BLaER1 (cell line): ENCODE results near the gene LAMA2.

Experiments used
- H3K27ac ChIP-seq: shearing (Covaris generic); formaldehyde crosslinking; 2 replicates; pipeline ENCODE4 v1.8.1; 2022
- H3K27me3 ChIP-seq: shearing (Covaris generic); formaldehyde crosslinking; 2 replicates; pipeline ENCODE4 v1.8.1; 2022
- H3K36me3 ChIP-seq: shearing (Covaris generic); formaldehyde crosslinking; 2 replicates; pipeline ENCODE4 v1.8.1; 2022
- H3K4me1 ChIP-seq: shearing (Covaris generic); formaldehyde crosslinking; 2 replicates; pipeline ENCODE4 v1.8.1; 2022
- H3K4me2 ChIP-seq: shearing (Covaris generic); formaldehyde crosslinking; 2 replicates; pipeline ENCODE4 v1.8.1; 2022
- H3K4me3 ChIP-seq: shearing (Covaris generic); formaldehyde crosslinking; 2 replicates; pipeline ENCODE4 v1.8.1; 2022
- H3K9ac ChIP-seq: shearing (Covaris generic); formaldehyde crosslinking; 2 replicates; pipeline ENCODE4 v1.8.1; 2022
- H3K9me3 ChIP-seq: shearing (Covaris generic); formaldehyde crosslinking; 2 replicates; pipeline ENCODE4 v1.8.1; 2022
- H4K20me1 ChIP-seq: shearing (Covaris generic); formaldehyde crosslinking; 2 replicates; pipeline ENCODE4 v1.8.1; 2022
- Cebpa-rat ChIP-seq: shearing (Covaris generic); IDR thresholded peaks from 2 replicates; pipeline ENCODE4 v1.8.1; 2022

The LAMA2 gene

DNA sequence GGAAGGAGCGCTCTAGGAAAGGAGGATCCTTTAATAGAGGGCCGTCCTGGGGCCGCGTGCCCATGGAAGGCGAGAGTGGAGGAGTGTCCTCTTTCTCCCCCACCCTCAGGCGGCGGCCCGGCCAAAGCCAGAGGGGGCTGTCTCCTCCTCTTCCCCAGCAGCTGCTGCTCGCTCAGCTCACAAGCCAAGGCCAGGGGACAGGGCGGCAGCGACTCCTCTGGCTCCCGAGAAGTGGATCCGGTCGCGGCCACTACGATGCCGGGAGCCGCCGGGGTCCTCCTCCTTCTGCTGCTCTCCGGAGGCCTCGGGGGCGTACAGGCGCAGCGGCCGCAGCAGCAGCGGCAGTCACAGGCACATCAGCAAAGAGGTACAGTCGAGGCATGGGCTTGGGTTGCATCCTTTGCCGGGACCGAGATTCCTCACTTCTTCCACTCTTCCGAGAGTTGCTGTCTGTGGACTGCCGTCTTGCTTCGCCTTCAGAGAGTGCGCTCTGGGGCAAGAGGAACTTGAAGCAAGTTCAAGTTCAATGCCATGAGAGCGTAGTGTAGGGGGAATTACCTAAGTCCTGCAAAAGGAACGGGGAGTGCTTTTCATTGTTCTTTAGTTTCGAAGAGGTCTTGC lies at the start of gene LAMA2:
Gene LAMA2 (plus strand): TSS at position 148 of the 621 bp plus-strand sequence. CDS start 108 bp downstream, at position 256.
- H3K27ac ChIP-seq: no peak within 1 kb of the TSS
- H3K9ac ChIP-seq: no peak within 1 kb of the TSS
- H3K9me3 ChIP-seq: no peaks in the 10 kb centered on the region
- H3K27me3 ChIP-seq: no peaks in the 10 kb centered on the region
- no peak for TF ChIP-seq Cebpa-rat
- no peak within 1 kb of the TSS for H3K4me3 ChIP-seq
- no peaks in the 10 kb centered on the region for H3K36me3 ChIP-seq
- no peak within 1 kb of the TSS for H3K4me2 ChIP-seq
- H4K20me1 ChIP-seq: no peaks in the 10 kb centered on the region
- no peaks in the 10 kb centered on the region for H3K4me1 ChIP-seq

GRCh38 chr6:128836761-128837160 lies 46.2 kb upstream of the LAMA2 start:
- H3K4me3 ChIP-seq: no peak overlapping the region
- no peak overlapping the region for H3K9ac ChIP-seq

GRCh38 chr6:128841518-128841917 lies 41.4 kb upstream of the LAMA2 start:
- Histone ChIP-seq H3K4me1 (no peaks in the 10 kb centered on the region), H3K27ac (no peak overlapping the region), H4K20me1 (no peaks in the 10 kb centered on the region), H3K36me3 (no peaks in the 10 kb centered on the region), H3K4me3 (no peak overlapping the region), H3K27me3 (no peaks in the 10 kb centered on the region), H3K9ac (no peak overlapping the region), H3K4me2 (no peak overlapping the region), H3K9me3 (no peaks in the 10 kb centered on the region)
- no peak for TF ChIP-seq Cebpa-rat

More at GRCh38 chr6:128836761-128837160, 46.2 kb upstream of the LAMA2 start:
- Histone ChIP-seq H4K20me1 (no peaks in the 10 kb centered on the region), H3K36me3 (no peaks in the 10 kb centered on the region), H3K4me1 (no peaks in the 10 kb centered on the region), H3K27me3 (no peaks in the 10 kb centered on the region), H3K4me2 (no peak overlapping the region), H3K27ac (no peak overlapping the region), H3K9me3 (no peaks in the 10 kb centered on the region)
- no peak for TF ChIP-seq Cebpa-rat

DNA sequence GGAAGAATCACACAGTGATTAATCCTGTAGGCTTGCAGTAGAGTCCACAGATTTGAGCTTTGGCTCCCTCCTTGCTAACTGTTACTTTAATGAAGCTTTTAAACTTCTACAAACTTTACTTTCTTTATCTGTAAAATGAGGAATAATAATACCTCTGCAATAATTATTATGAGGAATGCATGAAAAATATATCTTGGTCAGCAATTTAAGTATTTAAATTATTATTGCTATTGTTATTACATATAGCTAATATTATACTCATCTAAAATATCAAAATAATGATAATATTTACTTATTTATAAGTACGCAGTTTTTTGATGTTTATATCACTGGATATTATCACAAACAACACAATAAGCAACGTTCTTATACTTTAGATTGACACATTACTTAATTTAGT lies 38.3 kb upstream of the LAMA2 start:
- H3K36me3 ChIP-seq: no peaks in the 10 kb centered on the region
- no peaks in the 10 kb centered on the region for H3K4me1 ChIP-seq
- no peak for TF ChIP-seq Cebpa-rat
- no peak overlapping the region for H3K9ac ChIP-seq
- no peak overlapping the region for H3K27ac ChIP-seq
- no peaks in the 10 kb centered on the region for H3K27me3 ChIP-seq
- H3K9me3 ChIP-seq: no peaks in the 10 kb centered on the region
- no peak overlapping the region for H3K4me2 ChIP-seq
- H3K4me3 ChIP-seq: no peak overlapping the region
- no peaks in the 10 kb centered on the region for H4K20me1 ChIP-seq

DNA sequence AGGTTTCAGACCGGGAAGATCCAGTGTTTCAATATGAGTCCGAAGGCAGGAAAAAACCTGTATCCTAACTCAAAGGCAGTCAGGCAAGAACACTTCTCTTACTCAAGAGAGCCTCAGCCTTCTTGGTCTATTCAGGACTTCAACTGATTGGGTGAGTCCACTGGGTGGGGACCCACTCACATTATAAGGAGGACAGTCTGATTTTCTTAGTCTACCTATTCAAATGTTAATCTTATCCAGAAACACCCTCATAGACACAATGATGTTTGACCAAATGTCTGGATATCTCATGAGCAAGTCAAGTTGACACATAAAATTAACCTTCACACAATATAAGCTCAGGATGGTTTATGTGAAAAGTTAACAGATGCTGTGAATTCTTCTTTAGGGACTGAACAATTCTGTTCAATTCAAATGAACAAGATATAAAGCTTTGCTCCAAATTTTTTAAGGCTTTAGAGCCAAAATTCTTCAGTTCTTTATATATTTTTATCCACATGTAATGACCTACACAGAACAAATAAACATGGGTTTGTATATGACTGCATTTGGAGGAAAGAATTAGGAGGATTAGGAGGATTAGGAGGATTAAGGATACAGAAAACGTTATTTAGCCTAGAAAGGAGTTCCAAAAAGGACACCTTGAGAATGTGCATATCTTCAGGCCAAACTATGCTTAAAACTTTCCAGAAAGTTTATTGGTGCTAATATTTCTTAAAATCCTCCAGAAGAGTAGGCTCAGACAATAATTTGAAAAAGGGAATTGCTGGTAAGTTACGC lies 35.3 kb upstream of the LAMA2 start:
- no peaks in the 10 kb centered on the region for H4K20me1 ChIP-seq
- H3K36me3 ChIP-seq: no peaks in the 10 kb centered on the region
- no peak for TF ChIP-seq Cebpa-rat
- no peak overlapping the region for H3K27ac ChIP-seq
- H3K4me1 ChIP-seq: no peaks in the 10 kb centered on the region
- H3K27me3 ChIP-seq: no peaks in the 10 kb centered on the region
- no peak overlapping the region for H3K4me3 ChIP-seq
- H3K4me2 ChIP-seq: no peak overlapping the region
- H3K9me3 ChIP-seq: no peaks in the 10 kb centered on the region
- H3K9ac ChIP-seq: no peak overlapping the region

- Histone ChIP-seq H3K27ac (no peak overlapping the region), H3K9me3 (no peaks in the 10 kb centered on the region), H4K20me1 (no peaks in the 10 kb centered on the region), H3K27me3 (no peaks in the 10 kb centered on the region), H3K4me1 (no peaks in the 10 kb centered on the region), H3K4me2 (no peak overlapping the region), H3K9ac (no peak overlapping the region), H3K4me3 (no peak overlapping the region), H3K36me3 (no peaks in the 10 kb centered on the region)
- TF ChIP-seq Cebpa-rat: no peak
Observed at GRCh38 chr6:128848212-128848935, 34.6 kb upstream of the LAMA2 start.

GRCh38 chr6:128855581-128856085 lies 27.3 kb upstream of the LAMA2 start:
- Histone ChIP-seq H3K4me3 (no peak overlapping the region), H3K27ac (no peak overlapping the region), H3K4me2 (no peak overlapping the region), H3K9ac (no peak overlapping the region), H3K9me3 (peaks cover under 1% of the 10 kb centered on the region; the same call in 1 of the 2 replicates), H3K4me1 (no peaks in the 10 kb centered on the region), H4K20me1 (no peaks in the 10 kb centered on the region), H3K36me3 (no peaks in the 10 kb centered on the region), H3K27me3 (no peaks in the 10 kb centered on the region)
- TF ChIP-seq Cebpa-rat: no peak

GRCh38 chr6:128857806-128858205 lies 25.1 kb upstream of the LAMA2 start:
- H4K20me1 ChIP-seq: no peaks in the 10 kb centered on the region
- H3K4me2 ChIP-seq: no peak overlapping the region
- no peak for TF ChIP-seq Cebpa-rat
- no peak overlapping the region for H3K9ac ChIP-seq
- peaks cover 5% of the 10 kb centered on the region; the same call in 1 of the 2 replicates for H3K9me3 ChIP-seq
- H3K27me3 ChIP-seq: no peaks in the 10 kb centered on the region
- H3K4me3 ChIP-seq: no peak overlapping the region
- no peaks in the 10 kb centered on the region for H3K36me3 ChIP-seq
- H3K27ac ChIP-seq: no peak overlapping the region
- H3K4me1 ChIP-seq: no peaks in the 10 kb centered on the region

DNA sequence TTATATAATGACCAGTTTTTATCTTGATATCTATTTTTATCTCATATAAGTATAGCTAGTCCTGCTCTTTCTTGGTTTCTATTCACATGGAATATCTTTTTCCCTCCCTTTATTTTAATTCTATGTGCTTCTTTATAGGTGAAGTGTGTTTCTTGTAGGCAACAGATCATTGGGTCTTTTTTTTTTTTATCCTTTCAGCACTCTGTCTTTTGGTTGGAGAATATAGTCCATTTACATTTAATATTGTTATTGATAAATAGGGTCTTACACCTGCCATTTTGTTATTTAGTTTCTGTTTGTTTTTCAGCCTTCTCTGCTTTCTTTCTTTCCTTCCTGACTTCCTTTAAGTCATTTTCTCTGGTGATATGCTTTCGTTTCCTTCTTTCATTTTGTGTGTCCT lies 22.2 kb upstream of the LAMA2 start:
- no peaks in the 10 kb centered on the region for H3K4me1 ChIP-seq
- H3K4me2 ChIP-seq: no peak overlapping the region
- no peaks in the 10 kb centered on the region for H3K36me3 ChIP-seq
- no peaks in the 10 kb centered on the region for H4K20me1 ChIP-seq
- no peak for TF ChIP-seq Cebpa-rat
- no peak overlapping the region for H3K27ac ChIP-seq
- H3K9me3 ChIP-seq: peaks cover 5% of the 10 kb centered on the region; the same call in 1 of the 2 replicates
- no peaks in the 10 kb centered on the region for H3K27me3 ChIP-seq
- H3K9ac ChIP-seq: no peak overlapping the region
- no peak overlapping the region for H3K4me3 ChIP-seq

DNA sequence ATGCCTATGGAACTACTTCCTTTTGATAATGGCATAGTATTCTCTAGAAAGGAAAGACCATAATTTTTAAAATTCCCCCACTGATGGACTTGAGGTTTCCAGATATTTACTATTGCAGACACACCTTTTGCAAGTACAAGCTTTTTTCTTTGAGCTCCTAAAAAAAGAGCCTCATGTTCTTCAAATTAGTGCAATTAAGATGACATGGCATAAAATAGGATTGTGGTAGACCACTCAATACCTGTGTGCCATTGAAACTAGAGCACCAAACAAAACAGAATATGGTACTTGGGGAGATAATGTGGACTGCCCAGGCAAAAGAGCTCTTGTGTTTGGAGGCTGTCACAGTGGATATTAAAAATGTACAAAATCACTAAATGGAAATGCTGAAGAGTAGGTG lies 19.0 kb upstream of the LAMA2 start:
- H3K9ac ChIP-seq: no peak overlapping the region
- TF ChIP-seq Cebpa-rat: no peak
- H4K20me1 ChIP-seq: no peaks in the 10 kb centered on the region
- no peaks in the 10 kb centered on the region for H3K4me1 ChIP-seq
- H3K4me2 ChIP-seq: no peak overlapping the region
- no peaks in the 10 kb centered on the region for H3K27me3 ChIP-seq
- no peaks in the 10 kb centered on the region for H3K36me3 ChIP-seq
- peaks cover 5% of the 10 kb centered on the region; the same call in 1 of the 2 replicates for H3K9me3 ChIP-seq
- no peak overlapping the region for H3K4me3 ChIP-seq
- no peak overlapping the region for H3K27ac ChIP-seq
